AML-193 (cell line): ENCODE data around the gene TJAP1.
"Not testable (repeated sequence)": the region's sequence is repeated elsewhere in the genome, so short reads cannot be mapped to it uniquely, and the experiment has no call there.

Experiments used
- DNase-seq, 2 experiments: peaks; one replicate each; lab custom pipeline; 2025; lab: John Stamatoyannopoulos, UW

TJAP1 gene

GRCh38 chr6:43532201-43532600, 54.8 kb downstream of the TJAP1 start:
- DNase-seq, result no peak

GRCh38 chr6:43538986-43539385, 61.6 kb downstream of the TJAP1 start:
- not testable (repeated sequence) for DNase-seq

GRCh38 chr6:43539409-43539808, 62.0 kb downstream of the TJAP1 start:
- DNase-seq, result not testable (repeated sequence)

- DNase-seq, result no peak
Observed at GRCh38 chr6:43540507-43540906, 63.1 kb downstream of the TJAP1 start.

GRCh38 chr6:43541774-43542471, 64.6 kb downstream of the TJAP1 start:
- DNase-seq, result no peak

GRCh38 chr6:43544461-43544860, 67.1 kb downstream of the TJAP1 start:
- no peak for DNase-seq

- no peak for DNase-seq
Observed at GRCh38 chr6:43547222-43547621, 69.9 kb downstream of the TJAP1 start.
